ENCODE measurements around the gene HEXIM1.
A peak's percentile ranks its signal among the peaks of the same experiment; 100 is the strongest.

HEXIM1 gene

DNA sequence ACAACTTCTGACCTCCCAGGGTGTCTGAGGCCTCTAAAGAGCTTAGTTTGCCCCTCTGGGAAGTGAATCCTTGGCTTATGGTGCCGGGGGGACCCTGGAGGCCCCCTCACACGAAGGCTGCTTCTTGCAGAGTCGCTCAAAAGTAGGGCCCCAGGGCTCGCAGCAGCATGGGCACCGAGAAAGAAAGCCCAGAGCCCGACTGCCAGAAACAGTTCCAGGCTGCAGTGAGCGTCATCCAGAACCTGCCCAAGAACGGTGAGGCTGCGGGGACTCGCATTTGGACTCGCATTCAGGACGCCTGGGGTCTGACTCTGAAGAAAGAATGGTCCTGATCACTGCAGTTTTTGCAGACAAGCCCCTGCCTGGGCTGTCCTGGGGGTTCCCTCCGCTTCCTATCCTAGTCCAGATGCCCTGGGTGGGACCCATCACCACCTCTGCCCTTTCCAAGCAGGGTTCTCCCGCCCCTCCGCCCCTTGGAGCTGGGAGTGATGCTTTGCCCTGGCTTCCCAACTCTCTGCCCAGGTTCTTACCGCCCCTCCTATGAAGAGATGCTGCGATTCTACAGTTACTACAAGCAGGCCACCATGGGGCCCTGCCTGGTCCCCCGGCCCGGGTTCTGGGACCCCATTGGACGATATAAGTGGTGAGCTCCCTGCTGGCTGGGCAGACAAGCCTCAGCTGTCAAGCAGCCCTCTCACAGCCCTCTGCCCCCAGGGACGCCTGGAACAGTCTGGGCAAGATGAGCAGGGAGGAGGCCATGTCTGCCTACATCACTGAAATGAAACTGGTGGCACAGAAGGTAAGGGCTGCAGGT, 12.1 kb upstream of the HEXIM1 start:
- no peaks in the 10 kb centered on the region for H3K36me3 ChIP-seq
- peak overlapping the region; percentile 81 for H3K9ac ChIP-seq
- H3K4me3 ChIP-seq, result peak overlapping the region; percentile 78
- peaks cover 42% of the 10 kb centered on the region for H3K4me1 ChIP-seq
- H3K27ac ChIP-seq, result peak overlapping the region; percentile 81
- peak overlapping the region; percentile 99 for H3K4me2 ChIP-seq
- no peaks in the 10 kb centered on the region for H3K9me3 ChIP-seq
- H4K20me1 ChIP-seq, result no peaks in the 10 kb centered on the region
- no peaks in the 10 kb centered on the region for H3K27me3 ChIP-seq
- no peak for TF ChIP-seq Cebpa-rat (IDR thresholded peaks at IDR 0.05)

DNA sequence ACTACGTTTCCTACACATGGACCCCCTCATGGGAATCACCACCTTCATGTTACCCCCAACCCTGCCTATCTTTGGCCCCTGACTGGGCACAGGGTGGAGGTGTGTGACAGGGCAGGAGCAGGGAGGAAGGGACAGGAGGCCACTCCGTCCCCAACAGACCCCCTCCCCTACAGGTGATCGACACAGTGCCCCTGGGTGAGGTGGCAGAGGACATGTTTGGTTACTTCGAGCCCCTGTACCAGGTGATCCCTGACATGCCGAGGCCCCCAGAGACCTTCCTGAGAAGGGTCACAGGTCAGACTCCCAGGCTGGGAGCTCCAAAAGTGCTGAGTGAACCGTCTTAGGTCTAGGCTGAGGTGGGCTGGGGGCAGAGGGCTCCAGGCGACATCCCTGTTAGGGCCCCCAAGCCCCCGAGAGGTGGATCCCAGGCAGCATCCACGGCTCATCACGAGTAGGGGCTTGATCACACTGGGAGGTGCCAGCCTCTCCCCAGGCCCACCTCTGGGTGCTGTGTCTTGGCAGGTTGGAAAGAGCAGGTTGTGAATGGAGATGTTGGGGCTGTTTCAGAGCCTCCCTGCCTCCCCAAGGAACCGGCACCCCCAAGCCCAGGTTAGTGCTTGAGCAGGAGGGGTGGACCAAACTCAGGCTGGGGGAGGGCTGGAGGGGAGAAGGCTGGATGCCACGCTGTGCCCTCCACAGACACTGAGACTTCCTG, 11.3 kb upstream of the HEXIM1 start:
- Histone ChIP-seq H3K9me3 (no peaks in the 10 kb centered on the region), H3K4me3 (0 out of 2 replicates have a peak overlapping the region, but pooled peaks have one; percentile 78), H3K4me2 (peak overlapping the region; percentile 99), H3K36me3 (no peaks in the 10 kb centered on the region), H3K27me3 (no peaks in the 10 kb centered on the region), H3K27ac (peak overlapping the region; percentile 81), H4K20me1 (no peaks in the 10 kb centered on the region), H3K9ac (no peak overlapping the region), H3K4me1 (peaks cover 35% of the 10 kb centered on the region)
- no peak for TF ChIP-seq Cebpa-rat (IDR thresholded peaks at IDR 0.05)

DNA sequence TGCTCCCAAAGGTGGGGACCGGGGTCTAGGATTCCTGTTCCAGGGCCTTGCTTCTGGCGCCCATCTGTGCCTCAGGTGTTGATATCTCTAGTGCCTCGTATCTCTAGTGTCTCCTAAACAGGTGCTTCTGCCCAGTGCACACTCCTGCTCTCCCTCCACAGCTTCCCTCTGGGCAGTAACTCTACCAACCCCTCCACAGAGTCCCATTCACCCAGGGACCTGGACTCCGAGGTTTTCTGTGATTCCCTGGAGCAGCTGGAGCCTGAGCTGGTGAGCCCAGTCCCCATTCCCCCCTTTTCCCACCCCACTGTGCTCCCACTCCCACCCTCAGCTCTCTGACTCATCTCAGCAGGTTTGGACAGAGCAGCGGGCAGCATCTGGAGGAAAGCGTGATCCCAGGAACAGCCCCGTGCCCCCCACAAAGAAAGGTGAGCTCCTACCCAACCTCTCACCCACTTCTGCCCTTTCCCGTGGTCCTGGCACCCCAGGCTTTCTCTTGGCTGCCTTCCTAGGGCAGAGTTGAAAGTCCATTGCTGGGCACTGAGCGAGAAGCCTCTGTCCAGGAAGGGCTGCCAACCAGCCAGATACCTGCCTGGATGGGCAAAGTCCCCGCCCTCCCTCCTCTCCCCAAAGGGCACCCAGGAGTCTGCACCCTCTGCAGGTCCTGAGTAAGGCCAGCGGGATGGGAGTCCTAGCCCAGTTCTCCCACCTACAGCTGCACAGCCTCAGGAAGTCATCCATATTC, 10.5 kb upstream of the HEXIM1 start:
- no peaks in the 10 kb centered on the region for H3K27me3 ChIP-seq
- H3K4me3 ChIP-seq, result no peak overlapping the region
- H3K4me1 ChIP-seq, result peaks cover 36% of the 10 kb centered on the region
- TF ChIP-seq Cebpa-rat (IDR thresholded peaks at IDR 0.05), result no peak
- H4K20me1 ChIP-seq, result no peaks in the 10 kb centered on the region
- no peak overlapping the region for H3K4me2 ChIP-seq
- H3K9me3 ChIP-seq, result no peaks in the 10 kb centered on the region
- H3K36me3 ChIP-seq, result no peaks in the 10 kb centered on the region
- H3K9ac ChIP-seq, result no peak overlapping the region
- H3K27ac ChIP-seq, result no peak overlapping the region

DNA sequence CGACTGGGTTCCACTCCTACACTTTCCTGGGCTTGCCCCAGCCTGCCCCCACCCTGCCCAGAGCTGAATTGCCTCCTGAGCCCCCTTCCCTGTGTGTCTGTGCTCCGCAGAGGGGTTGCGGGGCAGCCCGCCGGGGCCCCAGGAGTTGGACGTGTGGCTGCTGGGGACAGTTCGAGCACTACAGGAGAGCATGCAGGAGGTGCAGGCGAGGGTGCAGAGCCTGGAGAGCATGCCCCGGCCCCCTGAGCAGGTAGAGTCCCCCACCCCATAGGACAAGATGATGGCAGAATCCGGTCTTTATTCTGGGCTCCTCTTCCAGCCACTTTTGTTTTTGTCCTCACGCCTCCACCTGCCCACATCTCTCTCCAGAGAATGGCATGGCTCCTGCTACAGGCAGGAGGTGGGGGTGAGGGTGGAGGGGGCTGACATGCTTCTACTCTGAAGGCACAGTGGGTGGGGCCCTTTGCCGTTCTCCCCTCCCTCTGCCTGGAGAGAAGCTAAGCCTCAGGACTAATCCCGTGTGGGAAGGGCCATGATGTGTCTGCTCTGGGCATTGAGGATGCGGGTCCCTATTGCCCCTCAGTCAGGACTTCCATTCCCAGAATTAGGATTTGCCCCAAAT, 9.3 kb upstream of the HEXIM1 start:
- Histone ChIP-seq H3K9ac (no peak overlapping the region), H3K4me1 (peaks cover 45% of the 10 kb centered on the region), H3K27me3 (no peaks in the 10 kb centered on the region), H3K27ac (no peak overlapping the region), H3K36me3 (no peaks in the 10 kb centered on the region), H4K20me1 (no peaks in the 10 kb centered on the region), H3K4me2 (peak overlapping the region; percentile 44; the same call in 1 of the 2 replicates), H3K4me3 (no peak overlapping the region), H3K9me3 (no peaks in the 10 kb centered on the region)
- no peak for TF ChIP-seq Cebpa-rat (IDR thresholded peaks at IDR 0.05)

DNA sequence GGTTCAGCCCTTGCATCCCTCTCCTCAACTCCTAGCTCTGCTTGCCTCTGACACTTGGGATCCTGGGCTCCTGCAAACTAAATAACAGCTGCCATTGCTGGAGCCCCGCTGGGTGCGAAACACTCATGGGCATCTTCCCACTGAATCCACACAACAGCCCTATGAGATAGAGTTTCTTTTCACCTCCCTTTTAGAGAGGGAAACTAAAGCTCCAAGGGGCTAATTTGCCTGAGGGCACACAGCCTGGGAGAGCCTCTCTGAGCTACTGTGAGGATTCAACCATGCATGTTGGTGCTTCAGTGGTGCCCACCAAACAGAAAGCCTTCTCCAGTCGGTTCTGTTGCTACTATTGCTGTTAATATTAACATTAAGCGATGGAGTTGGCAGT, 8.7 kb upstream of the HEXIM1 start:
- Histone ChIP-seq H3K36me3 (no peaks in the 10 kb centered on the region), H3K4me2 (peak overlapping the region; percentile 44; the same call in 1 of the 2 replicates), H3K4me1 (peaks cover 50% of the 10 kb centered on the region), H3K9ac (no peak overlapping the region), H3K27me3 (no peaks in the 10 kb centered on the region), H3K4me3 (no peak overlapping the region), H3K27ac (no peak overlapping the region), H4K20me1 (no peaks in the 10 kb centered on the region), H3K9me3 (no peaks in the 10 kb centered on the region)
- TF ChIP-seq Cebpa-rat (IDR thresholded peaks at IDR 0.05), result no peak

DNA sequence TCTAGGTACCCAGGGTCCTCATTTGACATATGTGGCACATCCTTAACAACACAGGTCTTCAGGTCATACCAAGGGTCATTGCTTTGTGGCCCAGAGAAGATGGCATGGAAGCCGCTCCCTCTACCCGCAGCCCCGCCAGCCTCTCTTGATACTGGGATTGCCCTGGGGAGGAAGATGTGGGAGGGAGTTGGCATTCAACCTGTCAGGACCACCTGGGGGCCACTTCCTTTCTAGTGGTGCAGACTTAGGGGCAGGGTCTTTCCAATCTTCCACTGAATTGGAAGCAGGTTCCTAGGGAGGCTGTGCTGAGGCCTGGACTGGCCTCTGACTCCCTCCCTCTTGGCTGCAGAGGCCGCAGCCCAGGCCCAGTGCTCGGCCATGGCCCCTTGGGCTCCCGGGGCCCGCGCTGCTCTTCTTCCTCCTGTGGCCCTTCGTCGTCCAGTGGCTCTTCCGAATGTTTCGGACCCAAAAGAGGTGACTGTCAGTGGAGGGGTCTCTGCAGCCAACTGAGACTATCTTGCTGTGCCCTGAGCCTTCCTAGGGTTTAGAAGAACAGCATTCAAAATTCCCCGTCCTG, 5.1 kb upstream of the HEXIM1 start:
- no peak for TF ChIP-seq Cebpa-rat (IDR thresholded peaks at IDR 0.05)
- Histone ChIP-seq H3K27me3 (no peaks in the 10 kb centered on the region), H3K4me3 (peak overlapping the region; percentile 65), H3K9ac (no peak overlapping the region; the same call in 1 of the 2 replicates), H3K27ac (no peak overlapping the region), H3K9me3 (no peaks in the 10 kb centered on the region), H3K4me2 (peak overlapping the region; percentile 98), H4K20me1 (no peaks in the 10 kb centered on the region), H3K4me1 (peaks cover 60% of the 10 kb centered on the region), H3K36me3 (no peaks in the 10 kb centered on the region)

DNA sequence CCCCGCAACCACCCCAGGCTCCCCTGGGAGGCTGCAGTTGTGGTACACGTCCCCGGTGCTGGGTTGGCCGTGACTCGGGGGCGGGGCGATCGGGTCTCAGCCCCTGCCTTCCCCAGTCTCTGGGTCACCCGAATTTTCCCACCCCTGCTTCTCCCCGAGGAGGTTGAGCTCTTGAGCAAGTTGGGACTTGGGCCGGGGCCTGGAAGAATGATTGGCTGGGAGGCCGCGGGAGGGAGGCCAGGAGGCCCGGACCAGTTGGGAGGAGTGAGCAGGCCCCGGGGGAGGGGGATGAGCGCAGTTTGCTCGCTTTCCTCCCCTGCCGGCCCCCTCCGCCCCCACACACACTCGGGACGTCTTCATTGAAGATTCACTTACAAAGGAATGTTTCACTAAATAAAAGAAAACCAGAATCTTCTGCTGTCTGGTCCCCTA, 4.5 kb upstream of the HEXIM1 start:
- Histone ChIP-seq H4K20me1 (peaks cover 3% of the 10 kb centered on the region), H3K27me3 (no peaks in the 10 kb centered on the region), H3K4me2 (peak overlapping the region; percentile 98), H3K36me3 (no peaks in the 10 kb centered on the region), H3K9me3 (no peaks in the 10 kb centered on the region), H3K9ac (peak overlapping the region; percentile 80), H3K27ac (peak overlapping the region; percentile 86), H3K4me3 (peak overlapping the region; percentile 65), H3K4me1 (peaks cover 60% of the 10 kb centered on the region)
- no peak for TF ChIP-seq Cebpa-rat (IDR thresholded peaks at IDR 0.05)

DNA sequence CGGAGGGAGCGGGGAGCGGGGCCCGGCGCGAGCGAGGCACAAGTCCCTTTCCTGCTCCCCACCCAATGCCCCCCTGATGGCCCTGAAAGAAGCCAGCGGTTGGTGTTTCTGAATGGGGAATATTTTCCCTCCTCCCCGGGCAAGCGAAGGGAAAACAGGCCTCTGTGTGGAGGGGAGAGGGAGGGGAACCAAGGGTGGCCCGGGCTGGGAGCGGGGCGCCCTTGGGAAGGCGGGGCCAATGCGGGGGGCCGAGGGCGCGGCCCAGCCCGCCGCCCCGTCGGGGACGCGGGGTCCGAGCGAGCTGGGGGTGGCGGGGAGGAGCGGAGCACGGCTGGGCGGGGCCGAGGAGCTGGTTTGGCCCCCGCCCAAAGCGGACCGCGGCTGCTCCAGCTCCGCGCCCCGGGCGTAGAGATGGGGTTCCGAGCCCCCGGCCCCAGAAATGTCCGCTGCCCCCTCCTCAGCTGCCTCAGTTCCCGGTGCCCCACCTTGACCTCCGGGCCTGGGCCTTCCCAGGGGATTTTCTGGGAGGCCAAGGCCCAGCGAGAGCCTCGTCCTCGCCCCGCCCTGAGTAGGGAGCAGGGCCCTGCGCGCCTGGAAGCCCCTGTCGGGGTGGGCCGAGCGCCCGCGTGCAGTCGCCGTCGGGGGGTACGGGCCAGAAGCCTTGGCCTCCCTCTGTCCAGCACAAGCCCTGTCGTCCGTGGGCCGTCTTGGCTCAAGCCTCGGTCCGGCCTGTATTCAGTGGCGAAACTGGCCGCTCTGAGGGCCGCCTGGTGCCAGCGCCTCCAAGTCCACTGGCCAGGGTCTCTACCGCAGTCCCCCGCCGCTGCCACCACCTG, 3.9 kb upstream of the HEXIM1 start:
- peaks cover 56% of the 10 kb centered on the region for H3K4me1 ChIP-seq
- H3K27me3 ChIP-seq, result no peaks in the 10 kb centered on the region
- H3K4me2 ChIP-seq, result peak overlapping the region; percentile 98
- H3K9ac ChIP-seq, result peak overlapping the region; percentile 80
- H3K36me3 ChIP-seq, result no peaks in the 10 kb centered on the region
- no peak for TF ChIP-seq Cebpa-rat (IDR thresholded peaks at IDR 0.05)
- H3K27ac ChIP-seq, result peak overlapping the region; percentile 86
- H3K4me3 ChIP-seq, result peak overlapping the region; percentile 65
- peaks cover 9% of the 10 kb centered on the region for H4K20me1 ChIP-seq
- no peaks in the 10 kb centered on the region for H3K9me3 ChIP-seq

Measured in BLaER1 (cell line).